ENCODE results near the gene AP2A2.

GRCh38 chr11:1029051-1029450 is 103.4 kb downstream of the AP2A2 start:
- TF ChIP-seq GATA2 (IDR thresholded peaks at IDR 0.05; ENCODE audit: low read depth, low read length): no peak
- no peak for TF ChIP-seq GATA3 (IDR thresholded peaks at IDR 0.05; ENCODE audit: low read depth, low read length)

All from SH-SY5Y (cell line).